Smooth muscle cell (in vitro differentiated cells): ENCODE data around the gene ALG8. TPM values are rescaled to one million over a fixed set of nuclear protein-coding genes. Genes with fewer than 3 reads are reported as not detected.

Source experiments
- DNase-seq: peaks from one replicate; lab custom pipeline; 2025; ENCODE audit not compliant: unreplicated experiment; lab: John Stamatoyannopoulos, UW
- H2AFZ ChIP-seq: fragments of 200-600 bp; sonication (generic); 2 replicates; pipeline ENCODE4 v1.6.0; 2016; ENCODE audit warnings: antibody characterized with exemption, low read depth, mild to moderate bottlenecking
- H3F3A ChIP-seq: fragments of 200-600 bp; sonication (generic); 2 replicates; pipeline ENCODE4 v1.6.0; 2017; ENCODE audit warnings: antibody characterized with exemption, low read depth
- H3K27ac ChIP-seq: fragments of 200-600 bp; sonication (generic); 2 replicates; pipeline ENCODE4 v1.5.1; 2016; ENCODE audit warnings: low read depth, mild to moderate bottlenecking
- H3K27me3 ChIP-seq: fragments of 200-600 bp; sonication (generic); 2 replicates; pipeline ENCODE4 v1.6.1; 2016; ENCODE audit warnings: low read depth, mild to moderate bottlenecking
- H3K36me3 ChIP-seq: fragments of 200-600 bp; sonication (generic); 2 replicates; pipeline ENCODE4 v1.5.1; 2016; ENCODE audit warnings: low read depth
- H3K4me1 ChIP-seq: fragments of 200-600 bp; sonication (generic); 2 replicates; pipeline ENCODE4 v1.5.1; 2016; ENCODE audit warnings: low read depth
- H3K4me2 ChIP-seq: fragments of 200-600 bp; sonication (generic); 2 replicates; pipeline ENCODE4 v1.6.0; 2016; ENCODE audit warnings: mild to moderate bottlenecking
- H3K4me3 ChIP-seq: fragments of 200-600 bp; sonication (generic); 2 replicates; pipeline ENCODE4 v1.5.1; 2016; ENCODE audit warnings: mild to moderate bottlenecking
- H3K79me2 ChIP-seq: fragments of 200-600 bp; sonication (generic); 2 replicates; pipeline ENCODE4 v1.6.0; 2016; ENCODE audit warnings: low read depth, mild to moderate bottlenecking
- H3K9ac ChIP-seq: fragments of 200-600 bp; sonication (generic); 2 replicates; pipeline ENCODE4 v1.6.0; 2016; ENCODE audit warnings: low read depth
- H3K9me3 ChIP-seq: fragments of 200-600 bp; sonication (generic); replicated peaks from 2 replicates; pipeline ENCODE4 v1.5.1; 2016; ENCODE audit warnings: low read depth
- H4K20me1 ChIP-seq: fragments of 200-600 bp; sonication (generic); 2 replicates; pipeline ENCODE4 v1.6.0; 2016; ENCODE audit warnings: low read depth
- WGBS: methylation state at CpG from one replicate; pipeline ENCODE4 v1.1.7; 2016; ENCODE audit warnings: low lambda C conversion rate; 5-methylcytosine and 5-hydroxymethylcytosine counted together
- polyA plus RNA-seq: library from polyadenylated mRNA; unstranded; fragments of >200 nt; fragmentation: Nextera tagmentation; extraction: Ambion mirVana; gene quantifications from 2 replicates; pipeline ENCODE4 v1.2.1, GENCODE V29; 2016
- total RNA-seq: library from RNA; depleted of rRNA; stranded (reverse); fragments of >200 nt; gene quantifications from 2 replicates; pipeline ENCODE4 v1.2.3, GENCODE V29; 2014
- TF ChIP-seq, protein P1 (sequence below): fragments of 200-600 bp; sonication (generic); IDR thresholded peaks from 2 replicates; pipeline ENCODE4 v1.5.1; 2017; ENCODE audit warnings: borderline replicate concordance, mild to moderate bottlenecking, antibody characterized with exemption; ENCODE audit not compliant: insufficient read depth, poor library complexity, severe bottlenecking

ALG8 gene
- total RNA-seq (68.3 and 103 TPM in 2 replicates), polyA plus RNA-seq (62.0 and 66.4 TPM in 2 replicates)

- DNase-seq: peak; percentile 83
- Histone ChIP-seq H3K4me2 (peak within 1 kb of the TSS; percentile 90), H4K20me1 (no peaks in the 10 kb centered on the region), H3K27me3 (no peaks in the 10 kb centered on the region), H3K36me3 (no peaks in the 10 kb centered on the region), H2AFZ (peak within 1 kb of the TSS; percentile 99), H3K9ac (peak within 1 kb of the TSS; percentile 94), H3K9me3 (no peaks in the 10 kb centered on the region), H3K27ac (peak within 1 kb of the TSS; percentile 80), H3K4me1 (peaks cover 11% of the 10 kb centered on the region), H3K4me3 (peak within 1 kb of the TSS; percentile 89), H3F3A (no peaks in the 10 kb centered on the region), H3K79me2 (peaks cover 21% of the 10 kb centered on the region)
- TF ChIP-seq, protein P1, sequence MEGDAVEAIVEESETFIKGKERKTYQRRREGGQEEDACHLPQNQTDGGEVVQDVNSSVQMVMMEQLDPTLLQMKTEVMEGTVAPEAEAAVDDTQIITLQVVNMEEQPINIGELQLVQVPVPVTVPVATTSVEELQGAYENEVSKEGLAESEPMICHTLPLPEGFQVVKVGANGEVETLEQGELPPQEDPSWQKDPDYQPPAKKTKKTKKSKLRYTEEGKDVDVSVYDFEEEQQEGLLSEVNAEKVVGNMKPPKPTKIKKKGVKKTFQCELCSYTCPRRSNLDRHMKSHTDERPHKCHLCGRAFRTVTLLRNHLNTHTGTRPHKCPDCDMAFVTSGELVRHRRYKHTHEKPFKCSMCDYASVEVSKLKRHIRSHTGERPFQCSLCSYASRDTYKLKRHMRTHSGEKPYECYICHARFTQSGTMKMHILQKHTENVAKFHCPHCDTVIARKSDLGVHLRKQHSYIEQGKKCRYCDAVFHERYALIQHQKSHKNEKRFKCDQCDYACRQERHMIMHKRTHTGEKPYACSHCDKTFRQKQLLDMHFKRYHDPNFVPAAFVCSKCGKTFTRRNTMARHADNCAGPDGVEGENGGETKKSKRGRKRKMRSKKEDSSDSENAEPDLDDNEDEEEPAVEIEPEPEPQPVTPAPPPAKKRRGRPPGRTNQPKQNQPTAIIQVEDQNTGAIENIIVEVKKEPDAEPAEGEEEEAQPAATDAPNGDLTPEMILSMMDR: no peak
- WGBS: 2% methylated on average over 49 of the region's 52 CpGs
Observed at GRCh38 chr11:78139422-78140391, at the start of gene ALG8. Gene ALG8 (minus strand): TSS chr11:78139626. CDS start chr11:78139588, 38 bp downstream.

DNA sequence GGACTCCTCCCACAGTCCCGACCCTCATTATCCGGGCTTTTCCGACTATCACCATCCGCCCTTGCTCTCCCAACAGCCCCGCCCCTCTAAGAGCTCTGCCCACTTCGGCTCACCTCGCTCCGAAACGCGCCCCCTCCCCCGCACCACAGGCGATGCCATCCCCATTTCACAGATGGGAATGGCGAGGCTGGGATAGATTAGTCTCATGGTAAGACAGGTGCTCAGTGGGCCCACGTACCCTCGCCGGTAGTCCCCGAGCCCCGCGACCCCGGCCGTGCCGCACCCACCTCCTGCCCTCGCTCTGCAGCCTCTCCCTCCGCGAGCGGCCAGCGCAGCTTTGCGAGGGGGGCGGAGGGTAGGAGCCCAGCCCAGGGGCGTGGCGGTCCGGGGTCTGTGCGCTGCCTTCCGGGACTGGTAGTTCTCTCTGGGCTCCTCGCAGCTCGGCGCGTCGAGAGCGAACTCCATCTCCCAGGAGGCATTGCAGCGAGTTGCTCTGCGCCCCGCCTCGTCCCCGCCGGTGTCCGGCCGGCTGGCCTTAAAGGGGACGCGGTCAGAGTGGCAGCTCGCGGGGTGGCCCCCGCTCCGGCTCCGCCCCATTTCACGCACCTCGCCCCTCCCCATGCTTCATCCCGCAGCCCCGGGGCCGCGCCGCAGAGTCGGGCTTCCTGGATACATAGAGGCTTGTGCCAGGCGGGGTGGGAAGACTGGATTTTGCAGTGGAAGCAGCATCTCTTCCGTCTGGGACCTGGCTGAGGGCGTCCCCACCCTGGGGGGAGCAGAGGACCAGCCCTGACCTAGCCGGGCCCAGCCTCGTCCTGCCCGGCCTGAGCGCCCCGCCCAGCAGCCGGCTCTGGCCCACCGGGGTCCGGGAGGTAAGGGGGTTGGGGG lies 49.1 kb upstream of the ALG8 start, which contains the start of the genes KCTD21 and USP35:
TSS of gene KCTD21 (minus strand) at position 341 of the 888 bp plus-strand sequence. CDS start 14,072 bp downstream, outside the sequence.
TSS of gene USP35 (plus strand) at position 634 of the 888 bp plus-strand sequence. CDS start 7,327 bp downstream, outside the sequence.
- H3K9ac ChIP-seq: peak within 1 kb of the TSS; percentile 69
- peaks cover 10% of the 10 kb centered on the region for H3F3A ChIP-seq
- peaks cover 7% of the 10 kb centered on the region for H3K4me1 ChIP-seq
- peaks cover 39% of the 10 kb centered on the region for H3K79me2 ChIP-seq
- peak within 1 kb of the TSS; percentile 87 for H3K4me2 ChIP-seq
- H3K4me3 ChIP-seq: peak within 1 kb of the TSS; percentile 87
- DNase-seq: peak; percentile 86
- H3K27me3 ChIP-seq: no peaks in the 10 kb centered on the region
- peak within 1 kb of the TSS; percentile 58 for H2AFZ ChIP-seq
- peaks cover 49% of the 10 kb centered on the region for H4K20me1 ChIP-seq
- H3K9me3 ChIP-seq: no peaks in the 10 kb centered on the region
- under 1% methylated on average over 64 of the region's 74 CpGs for WGBS
- H3K27ac ChIP-seq: peak within 1 kb of the TSS; percentile 83
- H3K36me3 ChIP-seq: no peaks in the 10 kb centered on the region
- TF ChIP-seq, protein P1: no peak

- no peak for DNase-seq
- Histone ChIP-seq H3K9ac (peak overlapping the region; percentile 69), H3K4me2 (peak overlapping the region; percentile 86), H3K79me2 (peaks cover 37% of the 10 kb centered on the region), H4K20me1 (peaks cover 40% of the 10 kb centered on the region), H3K9me3 (no peaks in the 10 kb centered on the region), H3K27ac (peak overlapping the region; percentile 83), H2AFZ (peak overlapping the region; percentile 21), H3K4me3 (peak overlapping the region; percentile 87), H3K36me3 (no peaks in the 10 kb centered on the region), H3K27me3 (no peaks in the 10 kb centered on the region), H3K4me1 (peaks cover 7% of the 10 kb centered on the region), H3F3A (peaks cover 10% of the 10 kb centered on the region)
- TF ChIP-seq, protein P1: no peak
- 31% methylated on average over 26 of the region's 31 CpGs for WGBS
Observed at GRCh38 chr11:78187366-78188285, 48.2 kb upstream of the ALG8 start.
